Testis (tissue), 3 donors: ENCODE results near the gene TNRC6A. TPM values are rescaled to one million over a fixed set of nuclear protein-coding genes. Genes with fewer than 3 reads are reported as not detected.
A peak's percentile ranks its signal among the peaks of the same experiment; 100 is the strongest.

ENCODE experiments used
- DNase-seq: peaks from one replicate; pipeline ENCODE4 v3.0.0-alpha.2; 2019
- H3K27ac ChIP-seq, 2 donors: fragments of 200-600 bp; sonication (generic); one replicate each; pipeline ENCODE4 v1.5.1; 2019
- H3K27me3 ChIP-seq: fragments of 200-600 bp; sonication (generic); one replicate; pipeline ENCODE4 v1.5.1; 2019
- H3K36me3 ChIP-seq: fragments of 200-600 bp; sonication (generic); one replicate; pipeline ENCODE4 v1.5.1; 2017; ENCODE audit warnings: low read depth; ENCODE audit errors: missing control alignments
- H3K4me1 ChIP-seq: fragments of 200-600 bp; sonication (generic); one replicate; pipeline ENCODE4 v1.5.1; 2019
- H3K4me3 ChIP-seq, 2 donors: fragments of 200-600 bp; sonication (generic); one replicate each; pipeline ENCODE4 v1.5.1; 2017 to 2019
- H3K9me3 ChIP-seq: fragments of 200-600 bp; sonication (generic); one replicate; pipeline ENCODE4 v1.5.1; 2017
- CTCF ChIP-seq, 3 experiments: fragments of 450-650 bp in 2 of 3; fragments of 200-600 bp in 1 of 3; sonication (generic) in 1 of 3; IDR thresholded peaks; one replicate each; pipeline ENCODE4 v1.5.1; 2016 to 2019; ENCODE audit warnings: antibody characterized with exemption in 3 of 3, mild to moderate bottlenecking in 2 of 3, moderate library complexity in 1 of 3
- POLR2A ChIP-seq: fragments of 450-650 bp; IDR thresholded peaks from one replicate; pipeline ENCODE4 v1.6.1; 2017; ENCODE audit warnings: antibody characterized with exemption, mild to moderate bottlenecking, moderate library complexity
- WGBS, 2 donors: methylation state at CpG; one replicate each; pipeline ENCODE4 v1.1.5; 2018; 5-methylcytosine and 5-hydroxymethylcytosine counted together
- intact Hi-C: fragments of 100-400 bp; cut with DNase I; formaldehyde crosslinking; loops from one replicate; pipeline ENCODE4 v1.15.1; 2023; ENCODE audit warnings: low total_unique reads
- polyA plus RNA-seq: library from polyadenylated mRNA; stranded (reverse); fragments of 350-450 nt; fragmentation: Illumina TruSeq; extraction: RNeasy Lipid Tissue Mini Kit (QIAGEN cat#74804); gene quantifications from one replicate; pipeline ENCODE4 v1.2.3, GENCODE V29; 2014; ENCODE audit warnings: low read depth, low replicate concordance; ENCODE audit not compliant: insufficient read depth
- total RNA-seq, 2 donors: library from RNA; depleted of rRNA; stranded (reverse); fragments of >200 nt; gene quantifications; one replicate each; pipeline ENCODE4 v1.2.3, GENCODE V29; 2016

The TNRC6A gene
- total and polyA plus RNA-seq, 3 donors from 2014 or later: 32.3 to 103 (median 94.1) TPM

- 80 to 83% methylated on average over 1 of the region's 1 CpG for WGBS, 2 donors
- intact Hi-C loops: no loop called here
- DNase-seq: no peak
Measured at GRCh38 chr16:24820522-24820921, 91.1 kb downstream of the TNRC6A start.

GRCh38 chr16:24821129-24821528 is 91.7 kb downstream of the TNRC6A start:
- no peak for DNase-seq
- Histone ChIP-seq H3K4me3 (no peak overlapping the region), H3K9me3 (no peaks in the 10 kb centered on the region), H3K27ac (peak overlapping the region in 1 of 2 donors; percentile 30), H3K4me1 (peaks cover 19% of the 10 kb centered on the region), H3K27me3 (no peaks in the 10 kb centered on the region), H3K36me3 (no peaks in the 10 kb centered on the region)
- TF ChIP-seq POLR2A (no peak), CTCF (IDR thresholded peaks at IDR 0.05) (no peak)
- intact Hi-C loops: no loop called here
- 67 to 81% methylated on average over 9 of the region's 9 CpGs for WGBS, 2 donors

More at GRCh38 chr16:24820522-24820921, 91.1 kb downstream of the TNRC6A start:
- Histone ChIP-seq H3K27ac (no peak overlapping the region), H3K4me1 (peaks cover 19% of the 10 kb centered on the region), H3K9me3 (no peaks in the 10 kb centered on the region), H3K36me3 (no peaks in the 10 kb centered on the region), H3K27me3 (no peaks in the 10 kb centered on the region), H3K4me3 (no peak overlapping the region)
- TF ChIP-seq POLR2A: no peak
- no peak for TF ChIP-seq CTCF (IDR thresholded peaks at IDR 0.05)

GRCh38 chr16:24822542-24822941 is 93.1 kb downstream of the TNRC6A start:
- TF ChIP-seq CTCF (IDR thresholded peaks at IDR 0.05): no peak
- TF ChIP-seq POLR2A: no peak
- no peaks in the 10 kb centered on the region for H3K36me3 ChIP-seq
- H3K9me3 ChIP-seq: no peaks in the 10 kb centered on the region
- peaks cover 19% of the 10 kb centered on the region for H3K4me1 ChIP-seq
- H3K27ac ChIP-seq: peak overlapping the region in 1 of 2 donors; percentile 59
- intact Hi-C loops: no loop called here
- 71 to 72% methylated on average over 10 of the region's 10 CpGs for WGBS, 2 donors
- DNase-seq: no peak
- H3K27me3 ChIP-seq: no peaks in the 10 kb centered on the region
- no peak overlapping the region for H3K4me3 ChIP-seq

GRCh38 chr16:24822974-24823373 is 93.5 kb downstream of the TNRC6A start:
- H3K27ac ChIP-seq: peak overlapping the region in 1 of 2 donors; percentile 59
- no peak for TF ChIP-seq CTCF (IDR thresholded peaks at IDR 0.05)
- TF ChIP-seq POLR2A: no peak

GRCh38 chr16:24825696-24826095 is 96.2 kb downstream of the TNRC6A start:
- Histone ChIP-seq H3K36me3 (no peaks in the 10 kb centered on the region), H3K4me3 (no peak overlapping the region), H3K27me3 (no peaks in the 10 kb centered on the region), H3K4me1 (peaks cover 33% of the 10 kb centered on the region), H3K9me3 (no peaks in the 10 kb centered on the region), H3K27ac (no peak overlapping the region)
- TF ChIP-seq CTCF (IDR thresholded peaks at IDR 0.05) (no peak), POLR2A (no peak)
- DNase-seq: no peak
- WGBS, 2 donors: 89 to 92% methylated on average over 10 of the region's 10 CpGs
- intact Hi-C loops: no loop called here

More at GRCh38 chr16:24822974-24823373, 93.5 kb downstream of the TNRC6A start:
- no peak overlapping the region for H3K4me3 ChIP-seq
- no peaks in the 10 kb centered on the region for H3K9me3 ChIP-seq
- DNase-seq: no peak
- H3K36me3 ChIP-seq: no peaks in the 10 kb centered on the region
- peaks cover 20% of the 10 kb centered on the region for H3K4me1 ChIP-seq
- H3K27me3 ChIP-seq: no peaks in the 10 kb centered on the region
- intact Hi-C loops: no loop called here
- WGBS, 2 donors: 55 to 73% methylated on average over 2 to 8 of the region's 8 CpGs
